Lower leg skin (tissue), 3 donors: Measurements from ENCODE around the gene TRABD.

Experiments used
- CTCF ChIP-seq, 3 donors: fragments of 450-650 bp; IDR thresholded peaks; one replicate each; pipeline ENCODE4 v1.5.1; 2016; ENCODE audit warnings: antibody characterized with exemption in 3 of 3, mild to moderate bottlenecking in 3 of 3, moderate library complexity in 2 of 3
- POLR2A ChIP-seq, 2 donors: fragments of 450-650 bp; IDR thresholded peaks; one replicate each; pipeline ENCODE4 v1.6.1; 2016 to 2017; ENCODE audit warnings: antibody characterized with exemption in 2 of 2, mild to moderate bottlenecking in 1 of 2, moderate library complexity in 1 of 2

GRCh38 chr22:50226063-50226874 lies 40.6 kb downstream of the TRABD start:
- no peak for TF ChIP-seq CTCF (IDR thresholded peaks at IDR 0.05)
- no peak for TF ChIP-seq POLR2A (IDR thresholded peaks at IDR 0.05)
